ENCODE measurements around the gene PRR20D.
"Not testable (repeated sequence)": the region's sequence is repeated elsewhere in the genome, so short reads cannot be mapped to it uniquely, and the experiment has no call there.

Gene PRR20D

GRCh38 chr13:57160332-57160731 lies at the start of gene PRR20D:
Gene PRR20D, plus strand, starts transcription at chr13:57160632. Its CDS starts 387 bp downstream, at chr13:57161019.
- H3K27ac Mint-ChIP-seq, H3K4me1 Mint-ChIP-seq, H3K9me3 Mint-ChIP-seq, H3K36me3 Mint-ChIP-seq, DNase-seq, H3K27me3 Mint-ChIP-seq, CTCF ChIA-PET, H3K4me3 Mint-ChIP-seq: not testable (repeated sequence)

- peaks cover 20% of the 10 kb centered on the region for H3K9me3 Mint-ChIP-seq
- H3K36me3 Mint-ChIP-seq = no peaks in the 10 kb centered on the region
- CTCF ChIA-PET = no interaction called here
- DNase-seq = no peak
- no peak overlapping the region for H3K4me3 Mint-ChIP-seq
- H3K27me3 Mint-ChIP-seq = no peaks in the 10 kb centered on the region
- H3K27ac Mint-ChIP-seq = no peak overlapping the region
- H3K4me1 Mint-ChIP-seq = no peaks in the 10 kb centered on the region
Observed at GRCh38 chr13:57114945-57115344, 45.5 kb upstream of the PRR20D start.

- no peaks in the 10 kb centered on the region for H3K4me1 Mint-ChIP-seq
- no peak for DNase-seq
- no peak overlapping the region for H3K4me3 Mint-ChIP-seq
- no peaks in the 10 kb centered on the region for H3K36me3 Mint-ChIP-seq
- H3K27me3 Mint-ChIP-seq = no peaks in the 10 kb centered on the region
- no peak overlapping the region for H3K27ac Mint-ChIP-seq
- peaks cover 2% of the 10 kb centered on the region for H3K9me3 Mint-ChIP-seq
- CTCF ChIA-PET = no interaction called here
Observed at GRCh38 chr13:57123681-57124080, 36.8 kb upstream of the PRR20D start.

GRCh38 chr13:57128909-57129308 lies 31.5 kb upstream of the PRR20D start:
- peaks cover 5% of the 10 kb centered on the region for H3K9me3 Mint-ChIP-seq
- no peaks in the 10 kb centered on the region for H3K4me1 Mint-ChIP-seq
- H3K27me3 Mint-ChIP-seq = no peaks in the 10 kb centered on the region
- DNase-seq = no peak
- no peak overlapping the region for H3K4me3 Mint-ChIP-seq
- no peaks in the 10 kb centered on the region for H3K36me3 Mint-ChIP-seq
- CTCF ChIA-PET = no interaction called here
- H3K27ac Mint-ChIP-seq = no peak overlapping the region

GRCh38 chr13:57136093-57136492 lies 24.3 kb upstream of the PRR20D start:
- no peak overlapping the region for H3K27ac Mint-ChIP-seq
- CTCF ChIA-PET = no interaction called here

GRCh38 chr13:57137585-57137984 lies 22.8 kb upstream of the PRR20D start:
- H3K4me3 Mint-ChIP-seq = no peak overlapping the region
- H3K27me3 Mint-ChIP-seq = no peaks in the 10 kb centered on the region
- H3K27ac Mint-ChIP-seq = no peak overlapping the region
- no peaks in the 10 kb centered on the region for H3K4me1 Mint-ChIP-seq
- H3K36me3 Mint-ChIP-seq = no peaks in the 10 kb centered on the region
- CTCF ChIA-PET = no interaction called here
- peaks cover 5% of the 10 kb centered on the region for H3K9me3 Mint-ChIP-seq
- no peak for DNase-seq

More at GRCh38 chr13:57136093-57136492, 24.3 kb upstream of the PRR20D start:
- Mint-ChIP-seq H3K9me3 (peaks cover 5% of the 10 kb centered on the region), H3K27me3 (no peaks in the 10 kb centered on the region), H3K36me3 (no peaks in the 10 kb centered on the region), H3K4me1 (no peaks in the 10 kb centered on the region), H3K4me3 (no peak overlapping the region)
- DNase-seq = no peak

GRCh38 chr13:57138988-57139387 lies 21.4 kb upstream of the PRR20D start:
- Mint-ChIP-seq H3K36me3 (no peaks in the 10 kb centered on the region), H3K27me3 (no peaks in the 10 kb centered on the region), H3K9me3 (peaks cover 4% of the 10 kb centered on the region), H3K4me1 (no peaks in the 10 kb centered on the region), H3K4me3 (no peak overlapping the region), H3K27ac (no peak overlapping the region)
- CTCF ChIA-PET = no interaction called here
- DNase-seq = no peak

- H3K9me3 Mint-ChIP-seq, H3K4me1 Mint-ChIP-seq, H3K4me3 Mint-ChIP-seq, CTCF ChIA-PET, H3K27me3 Mint-ChIP-seq, DNase-seq, H3K36me3 Mint-ChIP-seq, H3K27ac Mint-ChIP-seq: not testable (repeated sequence)
Observed at GRCh38 chr13:57139781-57140180, 20.7 kb upstream of the PRR20D start.

GRCh38 chr13:57140235-57140968 lies 20.0 kb upstream of the PRR20D start, which contains the start of gene PRR20A:
Gene PRR20A, plus strand, starts transcription at chr13:57140918. Its CDS starts 387 bp downstream, at chr13:57141305.
- CTCF ChIA-PET, H3K27me3 Mint-ChIP-seq, DNase-seq, H3K4me3 Mint-ChIP-seq, H3K36me3 Mint-ChIP-seq, H3K9me3 Mint-ChIP-seq, H3K4me1 Mint-ChIP-seq, H3K27ac Mint-ChIP-seq: not testable (repeated sequence)

GRCh38 chr13:57147188-57147587 lies 13.2 kb upstream of the PRR20D start, which contains the start of gene PRR20B:
Gene PRR20B, plus strand, starts transcription at chr13:57147488. Its CDS starts 387 bp downstream, at chr13:57147875.
- CTCF ChIA-PET, H3K27me3 Mint-ChIP-seq, H3K27ac Mint-ChIP-seq, DNase-seq, H3K4me1 Mint-ChIP-seq, H3K9me3 Mint-ChIP-seq, H3K4me3 Mint-ChIP-seq, H3K36me3 Mint-ChIP-seq: not testable (repeated sequence)

- H3K36me3 Mint-ChIP-seq, H3K27ac Mint-ChIP-seq, H3K4me1 Mint-ChIP-seq, CTCF ChIA-PET, H3K9me3 Mint-ChIP-seq, H3K27me3 Mint-ChIP-seq, H3K4me3 Mint-ChIP-seq, DNase-seq: not testable (repeated sequence)
Observed at GRCh38 chr13:57148106-57148505, 12.3 kb upstream of the PRR20D start.

GRCh38 chr13:57153761-57154160 lies 6.7 kb upstream of the PRR20D start, which contains the start of gene PRR20C:
Gene PRR20C, plus strand, starts transcription at chr13:57154061. Its CDS starts 387 bp downstream, at chr13:57154448.
- DNase-seq, CTCF ChIA-PET, H3K4me3 Mint-ChIP-seq, H3K9me3 Mint-ChIP-seq, H3K4me1 Mint-ChIP-seq, H3K27ac Mint-ChIP-seq, H3K36me3 Mint-ChIP-seq, H3K27me3 Mint-ChIP-seq: not testable (repeated sequence)

- H3K27ac Mint-ChIP-seq, H3K4me3 Mint-ChIP-seq, CTCF ChIA-PET, H3K9me3 Mint-ChIP-seq, DNase-seq, H3K27me3 Mint-ChIP-seq, H3K36me3 Mint-ChIP-seq, H3K4me1 Mint-ChIP-seq: not testable (repeated sequence)
Observed at GRCh38 chr13:57166897-57167296, 6.5 kb downstream of the PRR20D start, which contains the start of gene PRR20E. Gene PRR20E, plus strand, starts transcription at chr13:57167197. Its CDS starts 387 bp downstream, at chr13:57167584.

- Mint-ChIP-seq H3K27ac (no peak overlapping the region), H3K9me3 (no peaks in the 10 kb centered on the region), H3K4me3 (no peak overlapping the region), H3K4me1 (no peaks in the 10 kb centered on the region), H3K27me3 (no peaks in the 10 kb centered on the region), H3K36me3 (no peaks in the 10 kb centered on the region)
- no peak for DNase-seq
- CTCF ChIA-PET = no interaction called here
Observed at GRCh38 chr13:57191667-57192066, 31.2 kb downstream of the PRR20D start.

- no peak overlapping the region for H3K4me3 Mint-ChIP-seq
- CTCF ChIA-PET = no interaction called here
- no peaks in the 10 kb centered on the region for H3K4me1 Mint-ChIP-seq
- H3K27me3 Mint-ChIP-seq = no peaks in the 10 kb centered on the region
- H3K27ac Mint-ChIP-seq = no peak overlapping the region
- DNase-seq = no peak
- peaks cover 4% of the 10 kb centered on the region for H3K9me3 Mint-ChIP-seq
- no peaks in the 10 kb centered on the region for H3K36me3 Mint-ChIP-seq
Observed at GRCh38 chr13:57212989-57213388, 52.6 kb downstream of the PRR20D start.

All from activated naive CD4-positive, alpha-beta T cell treated with anti-CD3 and anti-CD28 coated beads, Interleukin-2, amount 10 ng/mL, durations not matched to agents 7 days and 5 days (primary cell).